ENCODE data around the gene GRIK2. TPM values are rescaled to one million over a fixed set of nuclear protein-coding genes. Genes with fewer than 3 reads are reported as not detected.

GRIK2 gene
- total and polyA plus RNA-seq, 2 donors: 1.7 to 32.3 TPM

- Histone ChIP-seq H3K27ac (ENCODE audit: low read depth) (no peak overlapping the region), H3K4me3 (ENCODE audit: low read depth, low read length) (no peak overlapping the region), H3K4me1 (ENCODE audit: insufficient read depth) (no peaks in the 10 kb centered on the region), H3K36me3 (ENCODE audit: insufficient read depth) (no peaks in the 10 kb centered on the region)
- DNase-seq (ENCODE audit: extremely low spot score): no peak
- WGBS: 73% methylated on average over 6 of the region's 6 CpGs
Observed at GRCh38 chr6:101663100-101663499, 269.6 kb downstream of the GRIK2 start.

GRCh38 chr6:101666256-101666655, 272.7 kb downstream of the GRIK2 start:
- WGBS: 81% methylated on average over 1 of the region's 1 CpG
- no peak for DNase-seq (ENCODE audit: extremely low spot score)
- Histone ChIP-seq H3K36me3 (ENCODE audit: insufficient read depth) (no peaks in the 10 kb centered on the region), H3K27ac (ENCODE audit: low read depth) (no peak overlapping the region), H3K4me1 (ENCODE audit: insufficient read depth) (no peaks in the 10 kb centered on the region), H3K4me3 (ENCODE audit: low read depth, low read length) (no peak overlapping the region)

GRCh38 chr6:101668496-101669030, 275.1 kb downstream of the GRIK2 start:
- no peak for DNase-seq (ENCODE audit: extremely low spot score)
- no peak overlapping the region for H3K27ac ChIP-seq (ENCODE audit: low read depth)
- H3K36me3 ChIP-seq (ENCODE audit: insufficient read depth): no peaks in the 10 kb centered on the region
- 67% methylated on average over 2 of the region's 2 CpGs for WGBS
- no peak overlapping the region for H3K4me3 ChIP-seq (ENCODE audit: low read depth, low read length)
- no peaks in the 10 kb centered on the region for H3K4me1 ChIP-seq (ENCODE audit: insufficient read depth)

DNA sequence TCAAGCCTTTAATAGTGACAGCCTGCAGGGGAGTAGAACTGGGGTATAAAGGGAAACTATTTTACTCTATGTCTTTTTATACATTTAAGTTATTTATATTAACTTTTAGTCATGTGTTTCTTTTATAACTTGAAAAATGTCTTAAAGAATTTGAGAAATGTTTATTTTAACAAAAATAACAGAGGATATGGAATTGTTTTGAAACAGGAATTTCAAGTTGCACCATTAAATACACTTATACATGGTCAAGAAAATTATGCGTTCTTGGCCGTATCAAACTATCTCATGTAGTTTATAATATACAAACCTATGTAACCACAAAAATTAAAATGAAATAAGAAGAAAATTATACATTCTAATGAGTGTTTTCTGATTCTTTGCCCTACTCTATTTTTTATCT, 282.7 kb downstream of the GRIK2 start:
- Histone ChIP-seq H3K36me3 (ENCODE audit: insufficient read depth) (no peaks in the 10 kb centered on the region), H3K27ac (ENCODE audit: low read depth) (no peak overlapping the region), H3K4me3 (ENCODE audit: low read depth, low read length) (no peak overlapping the region), H3K4me1 (ENCODE audit: insufficient read depth) (no peaks in the 10 kb centered on the region)
- no peak for DNase-seq (ENCODE audit: extremely low spot score)
- 87% methylated on average over 2 of the region's 2 CpGs for WGBS

DNA sequence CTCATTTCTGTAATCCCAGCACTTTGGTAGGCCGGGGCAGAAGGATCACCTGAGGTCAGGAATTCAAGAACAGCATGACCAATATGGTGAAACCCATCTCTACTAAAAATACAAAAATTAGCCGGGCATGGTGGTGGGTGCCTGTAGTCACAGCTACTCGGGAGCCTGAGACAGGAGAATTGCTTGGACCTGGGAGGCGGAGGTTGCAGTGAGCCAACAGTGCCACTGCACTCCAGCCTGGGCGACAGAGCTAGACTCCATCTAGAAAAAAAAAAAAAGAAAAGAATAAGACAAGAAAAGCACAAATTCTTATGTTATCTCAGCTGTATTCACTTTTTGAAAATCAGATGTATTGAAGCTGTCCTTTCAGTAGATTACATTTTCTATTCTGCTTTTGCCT, 289.4 kb downstream of the GRIK2 start:
- no peak overlapping the region for H3K4me3 ChIP-seq (ENCODE audit: low read depth, low read length)
- no peak overlapping the region for H3K27ac ChIP-seq (ENCODE audit: low read depth)
- no peaks in the 10 kb centered on the region for H3K4me1 ChIP-seq (ENCODE audit: insufficient read depth)
- DNase-seq (ENCODE audit: extremely low spot score): no peak
- WGBS: 95% methylated on average over 5 of the region's 5 CpGs
- H3K36me3 ChIP-seq (ENCODE audit: insufficient read depth): no peaks in the 10 kb centered on the region

GRCh38 chr6:101683884-101684283, 290.4 kb downstream of the GRIK2 start:
- Histone ChIP-seq H3K4me3 (ENCODE audit: low read depth, low read length) (no peak overlapping the region), H3K4me1 (ENCODE audit: insufficient read depth) (no peaks in the 10 kb centered on the region), H3K27ac (ENCODE audit: low read depth) (no peak overlapping the region), H3K36me3 (ENCODE audit: insufficient read depth) (no peaks in the 10 kb centered on the region)
- WGBS: 91% methylated on average over 1 of the region's 1 CpG
- no peak for DNase-seq (ENCODE audit: extremely low spot score)

DNA sequence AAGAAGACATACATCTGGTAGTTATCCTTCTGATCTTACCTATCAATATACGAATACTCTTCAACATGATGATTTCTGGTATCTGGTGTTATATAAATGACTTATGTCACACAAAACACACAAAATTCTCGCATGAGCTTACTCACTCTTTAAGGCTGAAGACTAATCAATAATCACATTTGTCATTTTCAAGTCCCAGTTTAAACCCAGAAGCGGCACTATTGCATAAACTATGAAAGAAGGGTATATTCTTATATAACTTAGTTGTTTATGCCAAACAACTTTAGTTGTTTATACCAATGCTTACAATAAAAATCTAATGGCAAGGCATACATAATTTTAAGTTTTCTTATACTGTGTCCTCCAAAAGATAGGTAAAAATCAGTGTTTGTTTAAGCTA, 293.1 kb downstream of the GRIK2 start:
- H3K27ac ChIP-seq (ENCODE audit: low read depth): no peak overlapping the region
- no peak for DNase-seq (ENCODE audit: extremely low spot score)
- no peak overlapping the region for H3K4me3 ChIP-seq (ENCODE audit: low read depth, low read length)
- WGBS: 89% methylated on average over 3 of the region's 3 CpGs
- H3K4me1 ChIP-seq (ENCODE audit: insufficient read depth): no peaks in the 10 kb centered on the region
- no peaks in the 10 kb centered on the region for H3K36me3 ChIP-seq (ENCODE audit: insufficient read depth)

DNA sequence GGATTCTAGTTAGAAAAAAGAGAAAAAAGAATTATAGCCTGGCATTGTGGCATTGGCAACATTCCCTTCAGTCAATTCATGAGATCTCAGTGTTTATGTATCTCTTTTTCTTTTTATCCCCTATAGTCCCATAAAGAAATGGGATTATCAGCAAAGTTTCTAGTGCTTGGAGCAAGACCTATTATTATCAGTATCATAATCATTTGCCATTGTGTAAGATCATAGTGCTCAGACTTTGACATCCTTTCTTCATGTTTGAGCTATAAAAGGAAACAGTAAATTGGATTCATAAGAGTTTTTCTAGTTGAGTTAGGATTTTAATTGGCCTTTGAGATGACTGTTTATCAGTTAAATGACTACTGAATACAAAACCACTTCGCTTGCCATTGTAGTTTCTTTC, 295.6 kb downstream of the GRIK2 start:
- Histone ChIP-seq H3K4me3 (ENCODE audit: low read depth, low read length) (no peak overlapping the region), H3K4me1 (ENCODE audit: insufficient read depth) (no peaks in the 10 kb centered on the region), H3K27ac (ENCODE audit: low read depth) (no peak overlapping the region), H3K36me3 (ENCODE audit: insufficient read depth) (no peaks in the 10 kb centered on the region)
- DNase-seq (ENCODE audit: extremely low spot score): no peak
- WGBS: 92% methylated on average over 1 of the region's 1 CpG

- no peaks in the 10 kb centered on the region for H3K4me1 ChIP-seq (ENCODE audit: insufficient read depth)
- no peak for DNase-seq (ENCODE audit: extremely low spot score)
- 89% methylated on average over 2 of the region's 2 CpGs for WGBS
- H3K4me3 ChIP-seq (ENCODE audit: low read depth, low read length): no peak overlapping the region
- no peaks in the 10 kb centered on the region for H3K36me3 ChIP-seq (ENCODE audit: insufficient read depth)
- H3K27ac ChIP-seq (ENCODE audit: low read depth): no peak overlapping the region
Observed at GRCh38 chr6:101689695-101690094, 296.2 kb downstream of the GRIK2 start.

DNA sequence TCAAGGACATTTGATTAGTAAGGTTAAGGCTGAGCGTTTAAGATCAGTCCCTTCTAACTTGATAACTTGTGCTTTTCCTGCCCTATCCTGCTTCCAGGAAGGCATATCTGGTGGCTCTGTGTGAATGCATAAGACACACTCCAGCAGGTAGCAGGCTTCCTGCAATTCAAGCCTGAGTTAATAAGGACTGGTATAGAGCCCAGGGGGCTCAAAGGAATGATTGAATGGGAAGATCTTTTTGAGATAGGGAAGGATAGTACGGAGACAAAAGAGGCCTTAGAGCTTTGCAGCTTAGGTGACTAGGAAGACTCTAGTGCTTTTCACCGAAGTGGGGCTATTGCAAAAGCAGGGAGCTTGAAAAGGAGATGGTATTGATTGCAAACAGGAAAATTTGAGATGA, 307.1 kb downstream of the GRIK2 start:
- H3K27ac ChIP-seq (ENCODE audit: low read depth): no peak overlapping the region
- no peaks in the 10 kb centered on the region for H3K36me3 ChIP-seq (ENCODE audit: insufficient read depth)
- 68% methylated on average over 3 of the region's 3 CpGs for WGBS

GRCh38 chr6:101703311-101703710, 309.8 kb downstream of the GRIK2 start:
- H3K4me3 ChIP-seq (ENCODE audit: low read depth, low read length): no peak overlapping the region
- no peak for DNase-seq (ENCODE audit: extremely low spot score)
- no peak overlapping the region for H3K27ac ChIP-seq (ENCODE audit: low read depth)
- 92% methylated on average over 2 of the region's 2 CpGs for WGBS
- H3K4me1 ChIP-seq (ENCODE audit: insufficient read depth): no peaks in the 10 kb centered on the region
- H3K36me3 ChIP-seq (ENCODE audit: insufficient read depth): no peaks in the 10 kb centered on the region

More for the DNA sequence above, 307.1 kb downstream of the GRIK2 start:
- DNase-seq (ENCODE audit: extremely low spot score): no peak
- Histone ChIP-seq H3K4me1 (ENCODE audit: insufficient read depth) (no peaks in the 10 kb centered on the region), H3K4me3 (ENCODE audit: low read depth, low read length) (no peak overlapping the region)

DNA sequence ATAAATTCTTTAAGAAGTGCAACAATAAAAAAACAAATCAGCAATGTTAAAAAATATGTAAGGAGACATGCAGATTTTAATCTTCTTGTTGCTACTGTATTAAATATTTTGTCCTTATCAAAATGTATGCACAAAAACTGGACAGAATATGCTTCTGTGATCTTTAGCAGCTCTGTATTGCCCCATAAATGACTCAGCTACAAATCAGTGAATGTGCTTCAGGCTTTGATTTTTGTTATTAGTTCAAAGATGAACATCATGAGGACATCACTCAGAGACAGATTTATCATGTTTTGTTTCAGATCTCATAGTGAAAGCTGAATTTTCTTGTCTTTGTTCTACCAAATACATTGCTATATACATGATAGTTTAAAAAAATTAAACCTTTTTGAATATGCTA, 312.4 kb downstream of the GRIK2 start:
- Histone ChIP-seq H3K27ac (ENCODE audit: low read depth) (no peak overlapping the region), H3K36me3 (ENCODE audit: insufficient read depth) (no peaks in the 10 kb centered on the region), H3K4me1 (ENCODE audit: insufficient read depth) (no peaks in the 10 kb centered on the region), H3K4me3 (ENCODE audit: low read depth, low read length) (no peak overlapping the region)
- no peak for DNase-seq (ENCODE audit: extremely low spot score)

GRCh38 chr6:101706576-101706975, 313.1 kb downstream of the GRIK2 start:
- DNase-seq (ENCODE audit: extremely low spot score): no peak
- WGBS: 65% methylated on average over 1 of the region's 1 CpG
- no peaks in the 10 kb centered on the region for H3K4me1 ChIP-seq (ENCODE audit: insufficient read depth)

DNA sequence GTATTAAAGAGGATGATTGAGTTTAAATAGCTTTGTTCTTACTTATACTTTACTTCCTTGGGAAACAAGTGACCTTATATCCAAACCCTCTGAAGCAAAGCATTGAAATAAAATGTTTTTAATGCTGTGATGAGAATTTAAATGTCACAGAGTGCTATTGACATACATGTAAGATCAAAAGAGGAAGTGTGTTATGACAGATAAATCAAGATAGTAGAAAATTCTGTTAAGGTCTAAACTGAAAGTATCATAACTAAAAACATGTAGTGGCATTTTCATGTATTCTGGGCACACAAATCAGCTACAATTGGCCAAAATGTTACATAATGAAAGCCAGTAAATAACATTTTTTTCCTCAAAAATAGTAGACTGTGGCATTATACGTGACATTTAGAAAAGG, 318.0 kb downstream of the GRIK2 start:
- no peak overlapping the region for H3K4me3 ChIP-seq (ENCODE audit: low read depth, low read length)
- H3K27ac ChIP-seq (ENCODE audit: low read depth): no peak overlapping the region
- H3K4me1 ChIP-seq (ENCODE audit: insufficient read depth): no peaks in the 10 kb centered on the region
- no peak for DNase-seq (ENCODE audit: extremely low spot score)
- WGBS: 83% methylated on average over 1 of the region's 1 CpG
- H3K36me3 ChIP-seq (ENCODE audit: insufficient read depth): no peaks in the 10 kb centered on the region

More at GRCh38 chr6:101706576-101706975, 313.1 kb downstream of the GRIK2 start:
- H3K36me3 ChIP-seq (ENCODE audit: insufficient read depth): no peaks in the 10 kb centered on the region
- no peak overlapping the region for H3K4me3 ChIP-seq (ENCODE audit: low read depth, low read length)
- no peak overlapping the region for H3K27ac ChIP-seq (ENCODE audit: low read depth)

DNA sequence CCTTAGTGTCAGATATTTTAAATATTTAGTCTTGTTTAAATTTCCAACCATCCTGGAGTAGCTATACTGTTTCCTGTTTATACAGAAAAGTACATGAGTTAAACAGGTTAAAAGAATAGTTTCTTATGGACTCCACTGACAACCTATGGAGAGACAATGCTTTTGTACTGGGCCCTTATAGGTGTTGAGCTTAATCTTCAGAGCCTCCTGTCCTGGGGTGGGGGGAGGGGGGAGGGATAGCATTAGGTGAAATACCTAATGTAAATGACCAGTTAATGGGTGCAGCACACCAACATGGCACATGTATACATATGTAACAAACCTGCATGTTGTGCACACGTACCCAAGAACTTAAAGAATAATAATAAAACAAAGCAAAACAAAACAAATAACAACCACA, 322.9 kb downstream of the GRIK2 start:
- WGBS: 83% methylated on average over 1 of the region's 1 CpG

More for the DNA sequence above, 322.9 kb downstream of the GRIK2 start:
- Histone ChIP-seq H3K4me3 (ENCODE audit: low read depth, low read length) (no peak overlapping the region), H3K36me3 (ENCODE audit: insufficient read depth) (no peaks in the 10 kb centered on the region), H3K4me1 (ENCODE audit: insufficient read depth) (no peaks in the 10 kb centered on the region), H3K27ac (ENCODE audit: low read depth) (no peak overlapping the region)
- DNase-seq (ENCODE audit: extremely low spot score): no peak

Data from urinary bladder (tissue), 4 donors.